GM12875 (cell line): ENCODE measurements around the gene MYO15B.

Experiments used
- H3K4me3 ChIP-seq: one replicate; pipeline ENCODE4 v1.5.1; 2011; ENCODE audit warnings: low read depth, low read length, control low read depth
- CTCF ChIP-seq: IDR thresholded peaks from 2 replicates; pipeline ENCODE4 v1.5.1; 2011; ENCODE audit warnings: low read depth, mild to moderate bottlenecking, control low read depth, inconsistent platforms, low read length, moderate library complexity, borderline replicate concordance; ENCODE audit not compliant: insufficient read depth

Gene MYO15B

DNA sequence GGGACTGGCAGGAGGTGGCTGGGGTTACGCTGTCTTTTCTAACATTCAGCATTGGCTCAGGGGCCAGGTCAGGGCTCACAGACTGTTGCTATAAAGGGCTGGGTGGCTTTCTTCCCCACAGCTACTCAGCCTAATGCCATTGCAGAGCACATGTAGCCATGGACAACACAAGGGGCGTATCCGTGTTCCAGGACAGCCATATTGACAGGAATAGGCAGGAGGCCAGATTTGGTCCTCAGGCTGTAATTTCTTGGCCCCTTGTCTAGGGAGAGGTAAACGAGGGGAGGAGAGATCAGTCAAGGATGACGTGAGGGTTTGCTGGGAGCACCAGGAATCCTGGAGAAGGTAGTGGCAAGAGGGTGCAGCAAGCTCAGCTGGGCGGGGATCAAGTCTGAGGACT, 21.2 kb upstream of the MYO15B start:
- TF ChIP-seq CTCF: no peak
- no peak overlapping the region for H3K4me3 ChIP-seq

DNA sequence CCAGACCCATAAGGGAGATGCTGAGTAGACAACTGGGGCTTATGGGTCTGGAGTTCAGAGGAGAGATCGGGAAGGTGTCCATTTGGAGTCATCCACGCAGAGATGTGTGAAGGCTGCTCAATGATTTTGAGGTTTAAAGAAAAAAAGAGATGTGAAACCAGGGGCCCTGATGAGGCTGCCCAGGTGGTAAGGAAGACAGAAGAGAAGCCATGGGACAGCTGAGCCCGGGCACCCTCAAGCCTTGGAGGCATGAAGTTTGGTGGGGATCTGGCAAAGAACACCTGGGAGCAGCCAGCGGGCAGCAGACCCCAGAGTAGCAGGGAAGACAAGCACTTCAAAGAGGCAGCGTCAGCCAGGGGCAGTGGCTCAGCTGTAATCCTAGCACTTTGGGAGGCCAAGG, 20.8 kb upstream of the MYO15B start:
- no peak overlapping the region for H3K4me3 ChIP-seq
- TF ChIP-seq CTCF: no peak

GRCh38 chr17:75568412-75569255, 19.0 kb upstream of the MYO15B start:
- no peak for TF ChIP-seq CTCF
- H3K4me3 ChIP-seq: no peak overlapping the region

GRCh38 chr17:75570034-75570676, 17.4 kb upstream of the MYO15B start:
- TF ChIP-seq CTCF: no peak
- no peak overlapping the region for H3K4me3 ChIP-seq

DNA sequence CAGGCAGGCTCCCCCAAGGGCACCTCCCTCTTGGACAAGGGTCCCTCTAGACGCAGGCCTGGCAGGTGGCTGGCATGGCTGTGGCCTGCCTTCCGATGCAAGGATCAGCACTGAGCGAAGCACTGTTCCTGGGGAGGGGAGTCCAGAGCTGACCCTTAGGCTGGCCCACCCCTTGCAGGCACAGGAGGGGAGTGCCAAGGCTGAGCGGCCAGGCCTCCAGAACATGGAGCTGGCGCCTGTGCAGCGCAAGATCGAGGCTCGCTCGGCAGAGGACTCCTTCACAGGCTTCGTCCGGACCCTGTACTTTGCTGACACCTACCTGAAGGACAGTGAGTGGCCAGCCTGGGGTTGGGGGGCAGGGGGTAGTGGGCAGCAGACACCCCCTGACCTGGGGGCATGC, 16.8 kb upstream of the MYO15B start:
- no peak for TF ChIP-seq CTCF
- no peak overlapping the region for H3K4me3 ChIP-seq

DNA sequence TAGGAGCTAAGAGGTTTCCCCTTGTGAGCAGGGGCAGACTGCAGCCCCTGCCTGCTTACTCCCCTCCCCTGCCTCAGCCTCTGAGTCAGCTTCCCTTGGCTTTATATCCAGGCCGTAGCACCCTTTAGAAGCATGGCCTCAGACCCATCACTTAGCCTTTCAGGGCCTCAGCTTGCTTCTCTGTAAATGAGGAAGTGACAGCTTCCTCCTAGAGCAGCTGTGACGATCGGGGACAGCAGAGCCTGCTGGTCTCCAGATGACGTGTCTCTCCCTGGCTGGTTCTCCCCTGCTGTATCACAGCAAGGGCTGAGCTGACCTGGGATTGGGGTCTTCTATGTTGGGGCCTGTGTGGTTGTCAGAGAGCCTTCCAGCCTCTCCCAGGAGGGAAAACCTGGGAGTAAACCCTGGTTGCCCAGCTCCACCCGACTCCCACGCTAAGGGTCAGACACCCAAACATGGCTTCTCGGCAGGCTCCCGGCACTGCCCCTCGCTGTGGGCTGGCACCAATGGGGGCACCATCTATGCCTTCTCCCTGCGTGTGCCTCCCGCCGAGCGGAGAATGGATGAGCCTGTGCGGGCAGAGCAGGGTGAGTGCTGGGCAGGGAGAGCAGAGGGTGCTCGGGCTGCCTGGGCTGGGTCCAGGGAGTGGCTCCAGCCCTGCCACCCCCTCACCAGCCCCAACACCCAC, 16.3 kb upstream of the MYO15B start:
- H3K4me3 ChIP-seq: no peak overlapping the region
- no peak for TF ChIP-seq CTCF

DNA sequence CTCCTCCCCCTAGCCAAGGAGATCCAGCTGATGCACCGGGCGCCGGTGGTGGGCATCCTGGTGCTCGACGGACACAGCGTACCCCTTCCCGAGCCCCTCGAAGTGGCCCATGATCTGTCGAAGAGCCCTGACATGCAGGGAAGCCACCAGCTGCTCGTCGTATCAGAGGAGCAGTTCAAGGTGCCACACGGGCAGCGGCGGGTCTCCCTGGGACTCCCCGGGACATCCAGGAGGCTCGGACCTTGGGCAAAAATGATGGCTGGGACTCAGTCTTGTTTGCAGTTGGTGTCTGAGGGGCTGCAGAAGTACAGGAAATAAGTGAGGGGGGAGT, 15.8 kb upstream of the MYO15B start:
- TF ChIP-seq CTCF: no peak
- H3K4me3 ChIP-seq: no peak overlapping the region
